Body of pancreas (tissue), 4 donors: ENCODE measurements around the gene GNAI2.

Experiments used
- POLR2A ChIP-seq, 3 donors: fragments of 450-650 bp; IDR thresholded peaks; one replicate each; pipeline ENCODE4 v1.6.1; 2016; ENCODE audit warnings: antibody characterized with exemption in 3 of 3, mild to moderate bottlenecking in 2 of 3
- TF ChIP-seq, protein P1 (sequence below), 7 experiments: fragments of 450-650 bp in 4 of 7; fragments of 200-600 bp in 3 of 7; sonication (generic) in 3 of 7; IDR thresholded peaks; one replicate each; pipeline ENCODE4 v1.5.1; 2016 to 2019; ENCODE audit warnings: antibody characterized with exemption in 7 of 7

DNA sequence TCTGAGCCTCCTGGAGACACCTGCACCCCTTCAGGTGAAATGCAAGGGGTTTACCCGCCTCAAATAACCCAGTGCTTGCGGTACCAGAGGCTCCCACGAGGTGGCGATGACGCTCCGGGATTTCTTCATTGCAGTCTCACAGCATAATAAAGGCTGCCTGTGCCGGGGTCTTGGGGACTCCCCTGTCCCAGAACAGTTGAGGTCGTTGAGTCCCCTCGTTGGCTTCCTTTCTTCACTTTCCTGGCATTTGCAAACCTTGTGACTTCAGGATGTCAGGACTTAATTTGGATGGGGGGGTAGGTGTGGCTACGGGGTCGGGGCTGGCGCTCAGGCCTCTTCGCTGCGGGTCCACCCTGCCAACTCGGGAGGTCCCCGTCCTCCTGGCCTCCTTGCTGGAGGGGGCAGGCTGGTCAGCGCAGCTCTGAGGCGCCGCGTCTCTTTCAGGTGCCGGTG is 43.3 kb upstream of the GNAI2 start:
- TF ChIP-seq, protein P1, sequence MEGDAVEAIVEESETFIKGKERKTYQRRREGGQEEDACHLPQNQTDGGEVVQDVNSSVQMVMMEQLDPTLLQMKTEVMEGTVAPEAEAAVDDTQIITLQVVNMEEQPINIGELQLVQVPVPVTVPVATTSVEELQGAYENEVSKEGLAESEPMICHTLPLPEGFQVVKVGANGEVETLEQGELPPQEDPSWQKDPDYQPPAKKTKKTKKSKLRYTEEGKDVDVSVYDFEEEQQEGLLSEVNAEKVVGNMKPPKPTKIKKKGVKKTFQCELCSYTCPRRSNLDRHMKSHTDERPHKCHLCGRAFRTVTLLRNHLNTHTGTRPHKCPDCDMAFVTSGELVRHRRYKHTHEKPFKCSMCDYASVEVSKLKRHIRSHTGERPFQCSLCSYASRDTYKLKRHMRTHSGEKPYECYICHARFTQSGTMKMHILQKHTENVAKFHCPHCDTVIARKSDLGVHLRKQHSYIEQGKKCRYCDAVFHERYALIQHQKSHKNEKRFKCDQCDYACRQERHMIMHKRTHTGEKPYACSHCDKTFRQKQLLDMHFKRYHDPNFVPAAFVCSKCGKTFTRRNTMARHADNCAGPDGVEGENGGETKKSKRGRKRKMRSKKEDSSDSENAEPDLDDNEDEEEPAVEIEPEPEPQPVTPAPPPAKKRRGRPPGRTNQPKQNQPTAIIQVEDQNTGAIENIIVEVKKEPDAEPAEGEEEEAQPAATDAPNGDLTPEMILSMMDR (IDR thresholded peaks at IDR 0.05), result peak; percentile 81 to 96 (median 92)
- TF ChIP-seq POLR2A (IDR thresholded peaks at IDR 0.05), result no peak
